Erythroblast (primary cell): ENCODE data around the gene BAIAP2.

ENCODE experiments used
- GATA1 ChIP-seq: IDR thresholded peaks from 2 replicates; pipeline ENCODE4 v1.6.1; 2011; ENCODE audit warnings: low read depth, mild to moderate bottlenecking, control low read depth, low read length, moderate library complexity
- POLR2A ChIP-seq: IDR thresholded peaks from 2 replicates; pipeline ENCODE4 v1.6.1; 2011; ENCODE audit warnings: mild to moderate bottlenecking, low read length

DNA sequence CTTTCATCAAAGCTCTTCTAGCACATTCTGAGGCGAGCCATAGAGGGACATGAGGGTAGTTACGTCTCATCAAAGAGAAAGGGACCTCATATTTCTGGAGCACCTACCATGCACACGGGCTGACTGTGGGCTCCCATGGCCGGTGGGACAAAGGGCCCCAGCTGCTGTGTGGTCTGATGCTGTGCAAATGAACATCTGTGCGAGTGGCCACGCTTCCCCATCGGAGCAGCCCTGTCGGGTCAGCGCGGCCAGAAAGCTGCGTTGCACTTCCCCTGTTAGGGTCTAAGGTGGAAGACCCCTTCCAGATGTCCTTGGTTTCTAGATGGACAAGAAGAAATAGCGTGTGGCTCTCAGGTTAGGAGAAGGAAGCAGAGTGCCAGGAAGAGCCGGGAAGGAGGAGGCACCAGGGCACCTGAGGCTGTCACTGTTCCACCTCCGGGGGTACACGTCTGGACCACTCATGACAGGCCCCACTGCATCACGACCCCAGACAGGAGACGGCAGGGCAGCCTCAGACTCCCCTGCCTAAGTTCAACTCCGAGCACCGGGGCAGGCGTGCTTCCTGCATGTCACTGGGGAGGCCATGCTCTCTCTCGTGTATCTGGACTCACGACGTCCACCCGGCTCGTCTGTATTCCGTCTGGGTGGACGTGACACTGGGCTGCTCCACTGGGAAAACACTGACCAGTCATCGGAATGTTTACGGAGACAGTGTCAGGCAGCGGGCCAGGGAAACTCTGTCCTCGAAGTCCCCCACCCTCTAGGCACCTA lies 8.5 kb upstream of the BAIAP2 start:
- no peak for TF ChIP-seq POLR2A
- no peak for TF ChIP-seq GATA1
